DMS53 treated with DMSO at 0.1 percent for 48 hours (cell line): ENCODE data around the gene RPL29.

ENCODE experiments used
- DNase-seq: peaks from one replicate; lab custom pipeline; 2025; ENCODE audit not compliant: unreplicated experiment; lab: John Stamatoyannopoulos, UW

Gene RPL29

DNA sequence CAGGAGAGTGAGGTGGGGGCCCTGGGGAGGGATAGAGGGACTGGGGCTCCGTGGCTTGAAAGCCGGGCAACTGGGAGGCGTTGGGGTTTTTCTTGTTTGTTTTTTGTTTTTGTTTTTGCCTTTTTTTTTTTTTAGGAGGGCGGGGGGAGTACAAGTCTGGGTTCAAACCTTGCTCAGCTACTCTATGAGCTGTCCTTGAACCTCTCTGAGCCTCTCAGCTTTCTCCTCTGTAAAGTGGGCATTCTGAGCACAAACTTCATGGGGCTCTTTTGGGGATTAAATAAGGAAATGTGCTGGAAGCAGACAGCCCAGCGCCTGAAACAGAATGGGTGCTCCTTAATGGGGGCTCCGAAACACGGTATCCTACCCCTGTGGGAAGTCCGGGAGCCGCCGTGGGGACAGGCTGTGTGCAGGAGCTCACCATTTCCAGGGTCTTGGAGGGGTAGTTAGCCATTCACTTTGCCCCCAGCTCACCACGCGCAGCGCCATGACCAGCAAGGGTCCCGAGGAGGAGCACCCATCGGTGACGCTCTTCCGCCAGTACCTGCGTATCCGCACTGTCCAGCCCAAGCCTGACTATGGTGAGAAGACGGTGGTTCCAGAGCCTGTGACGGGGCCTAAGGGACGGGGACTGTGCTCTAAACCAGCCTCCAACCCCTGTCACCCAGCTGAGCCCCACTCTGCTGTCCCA is 12.0 kb downstream of the RPL29 start:
- no peak for DNase-seq

DNA sequence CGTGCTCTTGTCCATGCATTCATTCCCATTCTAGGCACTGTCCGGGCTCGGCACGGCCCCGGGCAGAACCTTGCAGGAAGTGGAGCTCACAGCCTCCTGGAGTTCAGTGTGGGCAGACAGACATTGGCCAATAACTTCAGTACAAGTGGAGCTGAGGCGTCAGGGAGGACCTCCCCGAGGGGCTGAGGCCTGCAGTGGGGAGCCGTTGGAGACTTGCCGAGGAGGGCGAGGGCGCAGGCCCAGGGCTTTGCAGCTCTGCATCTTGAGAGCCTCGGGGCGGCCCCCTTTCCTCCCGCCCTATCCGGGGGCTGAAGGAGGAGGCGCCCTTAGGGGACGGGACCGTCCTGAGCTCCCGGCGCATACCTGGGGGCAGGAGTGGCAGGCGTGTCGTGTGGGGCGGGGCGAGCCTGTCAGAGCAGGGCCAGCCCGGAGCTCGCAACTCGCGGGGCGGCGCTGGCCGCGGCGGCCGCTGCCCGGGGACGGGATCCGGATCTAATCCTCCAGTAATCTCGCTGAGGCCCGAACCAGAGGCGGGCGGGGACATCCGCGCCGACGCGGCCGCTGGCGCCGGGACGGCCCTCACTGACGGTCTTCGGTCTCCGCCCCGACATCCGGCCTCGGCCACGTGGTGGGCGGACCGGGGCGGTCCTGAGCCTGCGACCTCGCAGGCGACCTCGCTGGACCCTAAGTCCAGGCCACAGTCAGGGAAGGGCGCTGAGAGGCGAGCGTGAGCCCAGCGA is 12.7 kb downstream of the RPL29 start, which contains the start of gene ACY1:
Gene ACY1 (plus strand): TSS at position 698 of the 740 bp plus-strand sequence. CDS start 530 bp downstream, outside the sequence.
- peak; percentile 56 for DNase-seq

DNA sequence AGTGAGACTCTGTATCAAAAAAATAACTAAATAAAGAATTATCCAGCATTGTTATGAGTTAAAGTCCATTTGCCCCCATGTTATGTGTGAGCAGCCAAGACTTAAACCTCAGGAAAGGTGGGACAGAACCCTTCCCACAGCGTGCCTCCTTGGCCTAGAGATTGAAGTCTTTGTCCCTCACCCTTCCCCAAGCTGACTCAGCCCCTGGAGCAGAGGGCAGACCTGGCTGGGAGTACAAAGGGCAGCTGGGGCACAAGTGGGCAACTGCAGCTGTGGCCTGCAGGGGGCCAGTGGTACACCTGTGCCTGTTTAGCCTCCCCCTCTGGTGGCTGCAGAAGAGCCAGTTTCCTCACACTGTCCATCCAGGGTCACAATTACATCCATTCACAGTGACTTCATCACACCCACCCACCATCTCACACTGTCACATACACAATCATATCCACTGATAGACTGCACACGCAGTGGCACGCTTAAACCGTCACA is 13.3 kb downstream of the RPL29 start:
- peak; percentile 32 for DNase-seq

DNA sequence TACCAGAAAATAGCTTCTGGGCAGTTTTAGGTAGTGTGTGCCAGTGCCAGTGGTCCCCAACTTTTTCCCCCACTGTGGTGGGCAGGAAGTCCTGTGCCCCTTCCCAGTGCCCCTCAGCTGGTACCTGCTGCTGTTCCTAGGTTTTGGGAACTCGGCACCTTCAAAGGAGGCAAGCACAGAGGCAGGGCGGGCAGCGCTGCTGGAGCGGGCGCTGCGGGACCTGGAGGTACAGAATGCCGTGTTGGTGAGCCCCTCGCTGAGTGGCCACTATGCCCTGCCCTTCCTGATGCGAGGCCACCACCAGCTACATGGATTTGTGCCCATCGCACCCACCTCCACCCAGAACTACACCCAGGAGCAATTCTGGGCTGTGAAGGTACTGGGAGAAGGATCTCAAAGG is 15.4 kb downstream of the RPL29 start:
- DNase-seq = no peak

DNA sequence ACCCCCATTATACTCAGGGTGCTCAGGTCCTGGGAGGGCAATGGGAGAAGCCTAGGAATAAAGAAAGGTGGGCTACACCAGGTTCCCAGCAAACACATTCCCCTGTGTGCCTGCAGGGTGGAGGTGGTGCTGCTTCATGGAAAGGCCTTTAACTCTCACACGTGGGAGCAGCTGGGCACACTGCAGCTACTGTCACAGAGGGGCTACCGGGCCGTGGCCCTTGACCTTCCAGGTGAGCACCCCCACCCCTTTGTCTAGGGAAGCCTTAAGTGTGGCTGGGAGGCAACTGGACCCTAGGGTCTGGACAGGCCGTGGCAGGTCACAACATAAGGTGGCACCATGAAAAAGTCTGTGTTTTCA is 17.6 kb downstream of the RPL29 start:
- DNase-seq = no peak

DNA sequence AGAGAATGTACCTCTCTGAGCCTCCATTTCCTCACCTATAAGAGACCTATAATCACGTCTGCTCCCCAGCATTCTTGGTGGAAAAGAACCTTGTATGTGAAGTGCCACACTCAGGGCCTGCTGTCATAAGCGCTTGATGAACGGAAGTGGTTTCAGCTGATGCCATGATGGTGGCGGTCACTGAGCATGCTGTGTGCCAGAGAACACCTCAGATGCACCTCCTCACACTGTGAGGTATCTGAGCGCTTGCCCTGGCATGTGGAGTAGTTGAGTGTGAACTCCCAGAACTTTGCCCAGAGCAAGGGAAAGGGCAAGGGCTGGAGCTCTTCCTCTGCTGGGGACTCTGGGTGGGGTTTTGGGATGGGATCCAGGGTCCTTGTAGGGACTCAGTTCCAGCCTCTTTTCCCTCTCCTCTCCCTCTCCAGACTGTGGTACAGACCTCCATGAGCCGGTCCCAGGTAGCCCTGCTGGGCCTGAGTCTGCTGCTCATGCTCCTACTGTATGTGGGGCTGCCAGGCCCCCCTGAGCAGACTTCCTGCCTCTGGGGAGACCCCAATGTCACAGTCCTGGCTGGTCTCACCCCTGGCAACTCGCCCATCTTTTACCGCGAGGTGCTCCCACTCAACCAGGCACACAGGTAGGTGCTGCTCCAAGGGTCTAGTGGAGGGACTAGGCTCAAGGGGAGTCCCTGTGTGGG is 18.1 kb downstream of the RPL29 start:
- no peak for DNase-seq

DNA sequence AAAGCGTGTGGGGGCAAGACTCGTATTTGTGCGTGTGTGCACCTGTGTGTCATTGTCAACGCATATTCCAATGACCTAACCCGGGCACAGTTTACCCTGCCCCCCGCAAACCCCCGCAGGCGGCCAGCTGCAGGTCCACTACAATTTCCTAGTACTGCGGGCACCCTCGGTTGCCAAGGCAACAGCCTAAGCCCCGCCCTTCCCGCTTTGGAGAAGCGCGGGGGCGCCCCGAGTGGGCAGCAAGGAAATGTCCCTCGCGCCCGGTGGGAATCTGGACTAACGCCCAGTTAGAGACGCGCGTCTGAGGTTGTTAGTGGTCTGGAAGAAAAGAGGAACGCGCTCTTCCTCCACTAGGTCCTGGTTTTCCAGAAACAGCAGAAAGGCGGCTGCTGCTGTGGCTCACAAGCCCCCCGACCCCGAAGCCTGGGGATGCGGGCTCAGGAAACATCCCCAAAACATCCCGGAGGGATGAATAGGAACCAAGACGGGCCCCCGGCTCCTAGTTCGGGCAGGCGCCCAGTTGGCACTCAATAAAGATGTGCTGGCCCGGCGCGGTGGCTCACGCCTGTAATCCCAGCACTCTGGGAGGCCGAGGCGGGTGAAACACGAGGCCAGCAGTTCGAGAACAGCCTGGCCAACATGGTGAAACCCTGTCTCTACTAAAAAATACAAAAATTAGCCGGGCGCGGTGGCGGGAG is 19.7 kb downstream of the RPL29 start:
- DNase-seq = no peak

DNA sequence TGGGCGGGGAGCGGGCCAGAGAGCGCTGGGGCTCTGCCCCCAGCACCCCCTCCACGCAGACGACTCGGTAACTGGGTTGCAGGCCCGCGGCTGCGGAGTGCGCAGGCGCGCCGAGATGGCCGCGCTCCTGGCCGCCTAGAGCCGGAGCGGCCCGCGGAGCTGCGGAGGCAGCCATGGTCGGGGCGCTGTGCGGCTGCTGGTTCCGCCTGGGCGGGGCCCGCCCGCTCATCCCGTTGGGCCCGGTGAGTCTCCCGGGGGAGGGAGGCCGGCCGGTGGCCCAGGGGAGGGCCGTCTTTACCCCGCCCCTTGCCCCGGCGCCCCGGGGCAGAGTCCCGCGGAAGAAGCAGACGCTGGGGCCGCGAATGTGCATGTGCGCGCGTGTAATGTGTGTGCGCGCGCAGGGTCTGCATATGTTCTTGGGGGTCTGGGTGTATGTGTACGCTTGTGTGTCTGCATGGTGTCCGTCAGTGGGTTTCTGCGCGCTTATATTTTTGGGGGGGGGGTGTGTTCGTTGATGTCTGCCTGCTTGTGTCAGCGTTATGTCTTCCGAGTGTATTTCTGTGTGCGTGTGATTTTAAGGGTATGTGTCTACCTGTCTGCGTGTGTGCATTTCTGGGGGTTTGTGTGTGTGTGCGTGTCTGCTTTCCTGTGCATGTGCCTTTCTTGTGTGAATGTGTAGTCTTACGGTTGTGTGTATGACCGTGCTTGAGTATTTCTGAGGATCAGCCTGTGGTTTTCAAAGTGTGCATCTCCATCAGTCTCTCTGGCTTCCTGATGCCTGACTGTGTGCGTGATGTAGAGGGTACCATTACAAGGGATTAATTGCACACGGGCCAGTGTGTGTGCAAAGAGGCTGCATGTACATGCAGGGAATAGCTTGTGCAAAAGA is 20.5 kb downstream of the RPL29 start, which contains the start of gene ABHD14A:
Gene ABHD14A (plus strand): TSS at position 102 of the 889 bp plus-strand sequence. CDS start 72 bp downstream, at position 174.
- DNase-seq = peak; percentile 6

DNA sequence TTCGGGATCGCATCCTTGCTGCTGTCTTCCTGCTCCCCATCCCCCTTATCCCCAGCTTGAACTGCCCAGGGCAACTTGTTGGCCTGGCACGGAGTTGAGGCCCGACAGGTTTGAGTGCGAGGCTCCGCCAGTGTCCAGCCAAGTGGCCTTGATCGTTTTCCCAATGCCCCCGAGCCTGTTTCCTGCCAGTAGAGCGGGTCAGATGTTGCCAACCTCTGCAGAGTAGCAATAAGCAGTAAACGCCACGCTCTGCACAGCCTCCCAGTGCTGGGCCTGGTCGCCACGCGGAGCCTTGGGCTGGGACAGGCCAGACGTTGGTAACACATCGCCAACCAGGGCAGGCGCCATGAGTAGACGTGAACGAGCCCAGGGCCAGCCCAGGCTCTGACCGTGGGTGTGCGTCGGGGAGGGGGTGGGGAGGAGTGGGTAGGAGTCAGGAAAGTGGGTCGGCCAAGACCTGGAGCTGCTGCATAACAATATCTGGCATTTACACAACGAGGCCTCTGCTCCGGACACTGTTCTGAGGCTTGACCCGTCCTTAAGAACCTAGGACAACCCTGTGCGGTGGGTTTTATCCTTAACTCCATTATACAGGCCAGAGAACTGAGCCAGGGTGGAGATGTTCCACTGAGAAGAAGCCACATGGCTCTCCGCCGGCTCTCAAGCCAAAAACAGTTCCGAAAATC is 21.3 kb downstream of the RPL29 start:
- DNase-seq = no peak

DNA sequence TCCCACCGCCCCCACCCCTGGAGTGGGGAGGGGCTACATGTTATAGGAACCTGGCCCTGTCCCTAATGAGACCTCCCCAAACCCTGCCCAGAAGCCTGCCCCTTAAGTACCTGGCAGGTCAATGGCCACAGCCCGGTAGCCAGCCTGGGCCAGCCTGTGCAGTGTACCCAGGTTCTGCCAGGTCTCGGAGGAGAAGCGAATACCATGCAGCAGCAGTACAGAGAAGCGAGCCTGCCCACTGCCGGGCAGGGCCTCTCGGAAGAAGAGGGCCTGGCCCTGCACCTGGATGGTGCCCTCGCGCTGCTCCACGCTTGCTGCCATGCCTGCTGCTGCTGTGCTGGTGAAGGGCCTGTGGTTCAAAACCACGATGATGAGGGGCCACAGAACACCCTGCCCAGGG is 24.3 kb downstream of the RPL29 start:
- no peak for DNase-seq

DNA sequence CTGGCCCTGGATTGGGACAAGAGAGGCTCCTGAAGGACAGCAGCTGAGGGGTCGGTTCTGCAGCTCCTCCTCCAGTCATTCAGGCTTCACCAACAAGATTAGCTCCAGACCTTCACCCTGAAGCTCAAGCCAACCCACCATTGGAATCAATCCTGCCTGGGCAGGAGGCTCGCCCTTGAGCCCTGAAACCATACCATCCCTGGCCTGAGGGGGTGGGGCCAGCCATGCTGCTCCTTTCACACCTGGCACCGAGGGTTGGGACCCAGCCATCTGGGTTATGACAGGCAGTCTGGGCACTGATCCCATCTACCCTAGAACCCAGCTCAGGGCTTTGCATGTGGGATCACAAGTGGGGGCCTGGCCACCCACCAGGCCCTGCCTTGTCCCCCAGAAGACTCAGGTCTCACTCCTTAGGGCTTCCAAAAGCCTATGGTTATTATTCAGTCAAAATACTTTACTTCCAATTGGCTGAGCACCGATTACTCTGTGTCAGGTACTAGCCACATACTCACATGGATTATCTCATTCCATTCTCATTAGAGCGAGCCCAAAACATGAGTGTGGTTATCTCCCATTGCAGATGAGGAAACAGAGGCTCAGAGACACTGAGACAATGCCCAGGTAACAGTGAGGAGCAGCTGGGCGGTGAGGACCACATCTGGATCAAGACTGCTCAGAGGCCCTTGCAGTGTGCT is 24.9 kb downstream of the RPL29 start:
- no peak for DNase-seq

DNA sequence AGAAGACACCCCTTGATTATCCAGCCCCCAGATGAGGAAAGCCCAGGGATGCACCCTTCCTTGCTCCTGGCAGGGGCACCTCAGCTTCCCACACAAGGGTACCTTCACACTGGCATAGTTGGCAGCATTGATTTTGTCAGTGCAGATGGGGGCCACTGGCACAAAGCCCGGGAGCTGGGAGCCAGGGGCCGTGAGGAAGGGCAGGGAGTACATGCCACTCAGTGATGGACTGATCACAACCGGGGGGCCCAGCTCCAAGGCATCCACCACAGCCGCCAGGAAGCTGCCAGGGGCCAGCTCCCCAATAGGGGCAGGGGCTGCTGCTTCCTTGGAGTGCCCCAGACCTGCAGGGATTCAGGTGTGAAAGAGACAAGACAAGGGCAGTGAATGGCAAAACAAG is 25.9 kb downstream of the RPL29 start:
- no peak for DNase-seq

DNA sequence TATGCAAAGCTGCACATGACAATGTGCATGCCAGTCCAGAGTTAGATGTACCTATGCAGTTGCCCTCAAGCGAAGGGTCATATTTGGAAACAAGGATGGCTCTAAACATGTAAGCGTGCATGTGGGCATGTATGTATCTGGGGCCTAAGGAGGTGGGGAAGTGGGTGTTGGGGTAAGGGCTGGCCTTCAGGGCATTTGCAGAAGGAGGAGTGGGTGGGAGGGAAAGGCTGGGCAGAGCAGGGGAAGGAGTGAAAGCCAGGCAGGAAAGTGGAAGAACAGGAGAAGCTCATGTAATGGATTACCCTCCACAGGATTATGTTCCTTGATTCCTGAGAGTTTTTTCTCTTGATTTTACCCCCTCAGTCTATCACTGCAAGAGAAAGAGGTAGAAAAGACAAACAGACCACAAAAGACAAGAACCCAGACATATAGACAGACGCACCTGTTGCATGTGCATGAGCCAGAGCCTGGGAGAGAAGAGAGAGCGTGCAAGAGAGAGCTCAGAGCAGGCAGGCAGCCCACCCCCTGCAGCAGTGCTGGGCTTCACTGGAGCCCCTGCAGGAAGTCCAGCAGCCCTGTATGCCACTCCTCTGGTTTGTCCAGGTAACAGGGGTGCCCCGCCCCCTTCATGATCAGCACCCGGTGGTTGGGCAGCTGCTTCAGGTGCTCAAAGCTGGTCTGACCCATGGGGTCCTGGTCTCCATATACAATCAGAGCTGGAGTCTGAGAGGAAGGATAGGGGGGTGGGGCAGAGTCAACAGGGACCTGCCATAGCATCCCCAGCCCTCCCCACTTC is 26.6 kb downstream of the RPL29 start:
- no peak for DNase-seq

DNA sequence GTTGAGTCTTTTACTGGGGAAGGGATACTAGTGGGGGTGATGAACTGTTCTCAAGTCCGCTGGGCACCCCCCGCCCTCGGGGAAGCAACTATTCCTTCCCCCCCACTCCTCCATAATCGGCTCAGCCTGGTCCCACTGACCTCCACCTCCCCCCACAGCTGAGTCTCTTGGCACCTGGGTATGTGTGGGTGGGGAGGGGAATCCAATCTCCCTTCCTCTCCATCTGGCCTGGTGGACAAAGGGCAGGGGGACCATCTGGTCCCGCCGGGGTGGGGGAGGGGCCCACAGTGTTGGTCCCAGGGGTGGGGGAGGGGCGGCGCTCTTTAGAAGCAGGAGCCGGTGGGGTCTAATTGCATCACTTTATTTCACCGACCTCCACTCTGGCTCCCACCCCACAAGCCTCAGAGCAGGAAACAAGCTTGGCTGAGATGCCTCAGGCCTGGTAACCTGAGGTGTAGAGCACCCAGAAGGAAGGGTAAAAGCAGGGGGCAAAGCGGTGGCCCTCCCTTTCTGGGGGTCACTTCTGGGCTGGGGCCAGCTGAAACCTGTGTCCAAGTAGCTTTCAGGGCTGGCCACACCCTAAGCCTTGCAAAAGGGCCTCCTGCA is 27.4 kb downstream of the RPL29 start:
- DNase-seq = no peak

DNA sequence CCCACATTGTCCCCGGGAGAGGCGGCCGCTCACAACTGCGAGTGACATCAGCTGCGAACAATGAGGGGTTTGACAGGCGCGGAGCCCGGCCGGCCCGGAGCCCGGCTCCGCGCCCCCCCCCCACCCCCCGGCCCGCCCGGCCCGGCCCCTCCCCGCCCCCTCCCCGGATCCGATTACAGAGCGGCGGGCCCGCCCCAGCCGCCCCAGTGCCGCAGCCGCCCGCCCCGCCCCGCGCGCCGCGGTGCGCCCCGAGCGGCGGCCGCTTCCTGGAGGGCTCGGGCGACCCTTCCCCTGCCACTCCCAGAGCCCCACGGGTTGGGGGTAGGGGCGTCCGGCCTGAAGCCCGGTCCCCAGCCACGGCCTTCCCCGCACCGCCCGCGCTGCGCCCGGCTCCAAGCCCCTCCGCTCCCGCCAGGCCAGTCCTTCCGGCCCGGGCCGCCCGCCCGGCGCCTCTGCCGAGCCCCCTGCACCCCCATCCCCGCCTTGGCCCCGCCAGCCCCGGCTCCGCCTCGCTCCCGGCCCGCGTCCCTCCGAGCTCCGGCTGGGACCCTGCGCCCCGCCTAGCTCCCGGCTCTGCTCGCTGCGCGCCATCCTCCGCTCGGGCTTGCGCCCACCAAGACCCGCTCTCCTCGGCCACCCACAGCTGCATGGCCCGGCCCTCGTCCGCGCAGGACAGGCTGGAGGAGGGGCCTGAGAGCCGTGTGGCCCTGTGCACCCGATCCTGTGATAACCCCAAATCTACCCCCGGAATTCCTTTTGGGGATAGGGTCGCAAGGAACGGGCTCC is 28.1 kb downstream of the RPL29 start, which contains the start of gene PCBP4:
Gene PCBP4 (minus strand): TSS at position 71 of the 786 bp plus-strand sequence. CDS start 6,214 bp downstream, outside the sequence.
- no peak for DNase-seq

DNA sequence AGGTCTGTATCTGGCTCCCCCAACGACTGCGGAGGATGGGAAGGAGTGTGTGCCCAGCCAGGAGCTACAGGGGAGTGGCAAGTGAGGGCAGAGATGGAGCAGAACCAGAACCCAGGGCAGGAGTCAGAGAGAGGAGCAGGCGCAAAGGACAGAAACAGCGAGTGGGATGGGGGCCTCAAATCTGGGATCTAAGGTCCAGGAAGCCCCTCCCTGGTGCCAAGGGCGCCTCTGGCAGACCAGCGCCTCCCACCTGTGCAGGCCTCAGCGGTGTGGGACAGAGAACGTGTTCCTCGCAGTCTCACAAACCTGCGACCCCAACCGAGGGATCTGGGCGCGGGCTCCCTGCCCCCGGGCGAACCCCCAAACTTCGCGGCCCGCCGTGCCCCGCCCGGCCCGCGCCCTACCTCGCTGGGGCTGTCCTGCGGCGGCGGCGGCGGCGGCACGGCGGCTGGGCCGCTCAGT is 28.7 kb downstream of the RPL29 start:
- no peak for DNase-seq

DNA sequence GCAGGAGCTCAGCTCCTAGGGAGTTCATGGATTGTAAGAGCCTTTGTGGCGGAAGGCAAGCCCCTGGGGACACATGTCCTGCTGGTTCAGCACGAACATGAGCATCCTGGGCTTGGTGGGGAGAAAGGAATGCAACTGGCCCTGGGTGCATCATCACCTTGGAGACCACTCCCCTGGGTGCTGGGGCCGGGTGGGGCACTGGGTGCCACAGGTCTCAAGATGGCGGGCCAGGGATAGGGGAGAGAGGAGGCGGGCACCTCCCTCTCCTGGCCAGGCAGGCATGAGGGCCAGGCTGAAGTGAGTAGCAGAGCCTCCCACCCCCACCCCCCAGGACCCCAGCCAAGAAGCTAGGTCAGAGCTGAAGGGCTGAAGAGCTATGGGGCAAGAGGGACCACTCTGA is 29.2 kb downstream of the RPL29 start:
- no peak for DNase-seq
